Sigmoid colon (tissue), 7 donors: ENCODE results near the gene IL15. TPM values are rescaled to one million over a fixed set of nuclear protein-coding genes. Genes with fewer than 3 reads are reported as not detected.
A peak's percentile ranks its signal among the peaks of the same experiment; 100 is the strongest.

Experiments used
- DNase-seq: peaks from one replicate; pipeline ENCODE4 v3.0.0-alpha.2; 2019
- H3K27ac ChIP-seq, 4 donors: fragments of 200-600 bp; sonication (generic); one replicate each; pipeline ENCODE4 v1.5.1; 2016 to 2019; ENCODE audit warnings: mild to moderate bottlenecking in 1 of 4
- H3K27me3 ChIP-seq, 3 donors: fragments of 200-600 bp; sonication (generic); one replicate each; pipeline ENCODE4 v1.5.1; 2019; ENCODE audit warnings: mild to moderate bottlenecking in 1 of 3
- H3K36me3 ChIP-seq, 4 donors: fragments of 200-600 bp; sonication (generic); one replicate each; pipeline ENCODE4 v1.5.1; 2016 to 2019
- H3K4me1 ChIP-seq, 4 donors: fragments of 200-600 bp; sonication (generic); one replicate each; pipeline ENCODE4 v1.5.1; 2017 to 2019
- H3K4me3 ChIP-seq, 4 donors: fragments of 200-600 bp; sonication (generic); one replicate each; pipeline ENCODE4 v1.5.1; 2017 to 2019; ENCODE audit warnings: mild to moderate bottlenecking in 2 of 4, moderate library complexity in 1 of 4
- H3K9me3 ChIP-seq, 4 donors: fragments of 200-600 bp in 3 of 4; sonication (generic) in 3 of 4; one replicate each; pipeline versions ENCODE4 v1.5.1 to v1.6.1; 2013 to 2019
- EP300 ChIP-seq, 4 donors: sonication (generic); formaldehyde crosslinking; IDR thresholded peaks; one replicate each; pipeline ENCODE4 v1.6.1; 2017; ENCODE audit warnings: antibody characterized with exemption in 4 of 4
- POLR2A ChIP-seq, 2 donors: fragments of 450-650 bp; IDR thresholded peaks; one replicate each; pipeline ENCODE4 v1.6.1; 2016; ENCODE audit warnings: antibody characterized with exemption in 2 of 2, mild to moderate bottlenecking in 2 of 2, moderate library complexity in 2 of 2
- POLR2AphosphoS5 ChIP-seq, 4 donors: sonication (generic); formaldehyde crosslinking; IDR thresholded peaks; one replicate each; pipeline ENCODE4 v1.6.1; 2017; ENCODE audit warnings: antibody characterized with exemption in 4 of 4
- WGBS, 2 donors: extraction: QIAGEN DNeasy Blood & Tissue Kit; methylation state at CpG; one replicate each; pipeline ENCODE4 v1.1.7; 2013; 5-methylcytosine and 5-hydroxymethylcytosine counted together
- intact Hi-C: fragments of 100-400 bp; cut with DNase I; formaldehyde crosslinking; loops from one replicate; pipeline ENCODE4 v1.15.1; 2023
- polyA plus RNA-seq, 3 donors: library from polyadenylated mRNA; stranded (reverse); fragments of 200-250 nt; gene quantifications; one replicate each; pipeline ENCODE4 v1.2.3, GENCODE V29; 2013
- total RNA-seq, 4 donors: library from RNA; depleted of rRNA; stranded (reverse); fragments of >200 nt; gene quantifications; one replicate each; pipeline ENCODE4 v1.1.0, GENCODE V29; 2016
- TF ChIP-seq, protein P1 (sequence below), 4 experiments: fragments of 450-650 bp in 3 of 4; fragments of 200-600 bp in 1 of 4; IDR thresholded peaks; one replicate each; pipeline ENCODE4 v1.5.1; 2016 to 2019; ENCODE audit warnings: antibody characterized with exemption in 4 of 4, mild to moderate bottlenecking in 3 of 4, moderate library complexity in 2 of 4
- donor health status: healthy with polysubstance abuse.
- donor health status: Bipolar disorder and iron deficiency.
- donor health status: healthy.

Gene IL15
- total and polyA plus RNA-seq, 7 donors = 5.9 to 16.1 (median 6.5) TPM

DNA sequence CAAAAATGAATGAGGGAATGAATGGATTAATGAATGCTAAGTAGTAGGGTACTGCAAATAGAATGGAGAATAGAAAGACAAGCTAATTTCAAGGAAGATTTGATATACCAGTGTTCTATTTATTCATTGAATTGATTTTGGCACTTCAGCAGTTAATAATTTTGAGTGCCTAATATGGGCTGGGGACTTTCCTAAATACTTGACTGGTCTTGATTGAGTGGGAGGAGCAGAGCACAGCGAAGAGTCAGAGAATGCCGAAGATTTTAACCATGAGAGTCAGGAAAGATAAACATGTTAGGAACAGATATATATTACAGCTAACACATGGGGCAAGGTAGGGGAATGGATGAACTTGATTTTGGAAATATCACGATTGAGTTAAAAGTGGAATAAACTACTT is 10.6 kb downstream of the IL15 start:
- intact Hi-C loops = no loop called here
- Histone ChIP-seq H3K36me3 (no peaks in the 10 kb centered on the region), H3K27ac (no peak overlapping the region), H3K27me3 (no peaks in the 10 kb centered on the region), H3K9me3 (no peaks in the 10 kb centered on the region), H3K4me3 (no peak overlapping the region), H3K4me1 (peaks cover 0 to 19% (median 9%) of the 10 kb centered on the region in 4 donors)
- no peak for TF ChIP-seq POLR2AphosphoS5 (IDR thresholded peaks at IDR 0.05)
- DNase-seq = no peak
- WGBS, 2 donors = 76 to 83% methylated on average over 3 of the region's 3 CpGs

DNA sequence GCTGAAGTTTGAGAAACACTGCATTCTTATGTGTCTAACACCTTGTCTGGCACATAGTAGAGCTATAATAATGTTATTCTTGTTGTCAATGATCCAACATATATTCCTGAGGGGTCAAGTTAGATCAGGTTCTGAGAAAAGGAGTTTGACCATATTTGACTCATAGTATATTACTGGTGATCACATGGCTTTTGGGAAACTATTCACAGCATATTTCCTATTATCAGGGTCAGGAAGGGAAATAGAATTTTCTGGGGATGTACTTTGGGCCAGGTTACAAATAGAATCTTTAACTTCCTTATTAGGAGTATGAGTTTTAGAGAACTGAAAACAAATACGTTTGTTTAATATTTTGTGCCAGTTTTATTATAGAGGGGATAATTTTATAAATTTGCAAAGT is 11.6 kb downstream of the IL15 start:
- TF ChIP-seq POLR2AphosphoS5 (IDR thresholded peaks at IDR 0.05) = peak in 1 of 4 donors; percentile 17
- TF ChIP-seq POLR2A (IDR thresholded peaks at IDR 0.05) = no peak
- Histone ChIP-seq H3K9me3 (no peaks in the 10 kb centered on the region), H3K36me3 (no peaks in the 10 kb centered on the region), H3K27me3 (no peaks in the 10 kb centered on the region), H3K4me1 (peaks cover 0 to 25% (median 18%) of the 10 kb centered on the region in 4 donors), H3K4me3 (no peak overlapping the region), H3K27ac (no peak overlapping the region)
- WGBS, 2 donors = 58 to 74% methylated on average over 1 of the region's 1 CpG
- no peak for DNase-seq
- intact Hi-C loops = no loop called here

DNA sequence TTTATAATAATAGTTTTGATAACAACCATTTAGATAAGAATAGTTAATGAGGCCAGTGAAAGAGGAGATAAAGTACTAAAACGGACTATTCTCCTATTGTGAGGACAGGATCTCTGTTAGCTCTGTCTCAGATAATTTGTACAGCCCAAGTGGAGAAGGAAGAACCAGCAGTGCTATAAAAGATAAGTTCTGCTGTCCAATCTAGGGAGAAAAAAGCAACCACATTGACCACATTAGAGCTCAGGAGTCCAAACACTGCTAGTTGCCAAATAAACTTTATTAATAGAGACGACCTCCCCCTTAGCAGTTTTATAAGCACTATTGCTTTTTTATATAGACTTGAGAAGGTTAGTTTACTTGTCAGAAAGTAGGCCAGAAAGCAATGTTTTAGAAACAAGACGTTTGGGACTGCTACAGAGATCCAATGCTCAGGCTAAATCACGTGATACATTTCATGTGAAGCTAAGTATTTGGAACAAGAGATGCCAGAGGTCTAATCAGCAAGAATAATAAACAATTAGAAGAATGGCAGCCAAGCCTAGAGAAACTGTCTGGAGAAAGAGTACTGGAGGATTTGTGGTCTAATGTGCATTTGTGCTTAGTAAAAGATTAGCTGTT is 15.9 kb downstream of the IL15 start:
- Histone ChIP-seq H3K27ac (peak overlapping the region; percentile 55 to 69 (median 68)), H3K4me1 (peaks cover 0 to 37% (median 23%) of the 10 kb centered on the region in 4 donors), H3K4me3 (no peak overlapping the region), H3K27me3 (no peaks in the 10 kb centered on the region), H3K9me3 (no peaks in the 10 kb centered on the region), H3K36me3 (no peaks in the 10 kb centered on the region)
- no peak for DNase-seq
- 49 to 57% methylated on average over 4 of the region's 4 CpGs for WGBS, 2 donors
- TF ChIP-seq POLR2A (IDR thresholded peaks at IDR 0.05) = no peak
- intact Hi-C loops = no loop called here

DNA sequence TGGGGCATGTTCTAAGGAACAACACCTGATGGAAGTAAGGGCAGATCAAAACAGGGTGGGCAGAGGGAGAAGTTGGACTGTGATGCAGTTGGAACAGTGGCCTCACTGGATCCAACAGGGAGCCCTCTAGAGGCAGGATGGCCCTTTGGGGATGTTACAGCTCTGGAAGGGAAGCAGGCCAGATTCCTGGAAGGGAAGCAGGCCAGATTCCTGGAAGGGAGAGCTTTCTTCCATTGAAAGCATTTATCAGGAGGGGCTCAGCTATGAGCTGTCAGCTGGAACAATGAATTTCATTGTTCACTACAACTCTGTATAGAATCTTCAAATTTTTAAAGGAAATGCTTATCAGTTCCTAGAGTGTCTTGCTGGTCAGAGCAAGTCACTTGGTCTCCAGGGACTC is 17.7 kb downstream of the IL15 start:
- Histone ChIP-seq H3K9me3 (no peaks in the 10 kb centered on the region), H3K27me3 (no peaks in the 10 kb centered on the region), H3K27ac (peak overlapping the region in 2 of 4 donors; percentile 4 to 16), H3K4me3 (no peak overlapping the region), H3K4me1 (peaks cover 0 to 30% (median 20%) of the 10 kb centered on the region in 4 donors), H3K36me3 (no peaks in the 10 kb centered on the region)
- no peak for DNase-seq
- TF ChIP-seq POLR2A (IDR thresholded peaks at IDR 0.05) (no peak), POLR2AphosphoS5 (IDR thresholded peaks at IDR 0.05) (peak in 1 of 4 donors; percentile 14)
- intact Hi-C loops = no loop called here

DNA sequence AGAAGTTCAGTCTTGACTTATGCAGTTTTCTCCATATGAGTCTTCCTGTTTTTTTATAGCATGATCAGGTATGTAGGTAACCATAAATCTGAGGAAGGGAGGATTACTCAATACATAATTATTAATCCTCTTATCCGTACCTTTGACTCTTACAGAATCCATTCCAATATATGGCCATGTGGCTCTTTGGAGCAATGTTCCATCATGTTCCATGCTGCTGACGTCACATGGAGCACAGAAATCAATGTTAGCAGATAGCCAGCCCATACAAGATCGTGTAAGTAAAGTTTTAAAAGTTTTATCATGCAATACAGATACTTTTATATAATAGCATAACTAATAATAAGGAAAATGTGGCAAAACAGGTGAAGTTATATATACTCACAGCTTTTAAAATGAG is 19.6 kb downstream of the IL15 start:
- no peak for DNase-seq
- Histone ChIP-seq H3K27ac (no peak overlapping the region), H3K9me3 (no peaks in the 10 kb centered on the region), H3K36me3 (no peaks in the 10 kb centered on the region), H3K4me3 (no peak overlapping the region), H3K4me1 (peaks cover 0 to 30% (median 20%) of the 10 kb centered on the region in 4 donors), H3K27me3 (no peaks in the 10 kb centered on the region)
- no peak for TF ChIP-seq POLR2AphosphoS5 (IDR thresholded peaks at IDR 0.05)
- no peak for TF ChIP-seq EP300 (IDR thresholded peaks at IDR 0.05)
- TF ChIP-seq, protein P1, sequence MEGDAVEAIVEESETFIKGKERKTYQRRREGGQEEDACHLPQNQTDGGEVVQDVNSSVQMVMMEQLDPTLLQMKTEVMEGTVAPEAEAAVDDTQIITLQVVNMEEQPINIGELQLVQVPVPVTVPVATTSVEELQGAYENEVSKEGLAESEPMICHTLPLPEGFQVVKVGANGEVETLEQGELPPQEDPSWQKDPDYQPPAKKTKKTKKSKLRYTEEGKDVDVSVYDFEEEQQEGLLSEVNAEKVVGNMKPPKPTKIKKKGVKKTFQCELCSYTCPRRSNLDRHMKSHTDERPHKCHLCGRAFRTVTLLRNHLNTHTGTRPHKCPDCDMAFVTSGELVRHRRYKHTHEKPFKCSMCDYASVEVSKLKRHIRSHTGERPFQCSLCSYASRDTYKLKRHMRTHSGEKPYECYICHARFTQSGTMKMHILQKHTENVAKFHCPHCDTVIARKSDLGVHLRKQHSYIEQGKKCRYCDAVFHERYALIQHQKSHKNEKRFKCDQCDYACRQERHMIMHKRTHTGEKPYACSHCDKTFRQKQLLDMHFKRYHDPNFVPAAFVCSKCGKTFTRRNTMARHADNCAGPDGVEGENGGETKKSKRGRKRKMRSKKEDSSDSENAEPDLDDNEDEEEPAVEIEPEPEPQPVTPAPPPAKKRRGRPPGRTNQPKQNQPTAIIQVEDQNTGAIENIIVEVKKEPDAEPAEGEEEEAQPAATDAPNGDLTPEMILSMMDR (IDR thresholded peaks at IDR 0.05) = no peak
- TF ChIP-seq POLR2A (IDR thresholded peaks at IDR 0.05) = no peak
- intact Hi-C loops = no loop called here
- 92 to 93% methylated on average over 3 of the region's 3 CpGs for WGBS, 2 donors

DNA sequence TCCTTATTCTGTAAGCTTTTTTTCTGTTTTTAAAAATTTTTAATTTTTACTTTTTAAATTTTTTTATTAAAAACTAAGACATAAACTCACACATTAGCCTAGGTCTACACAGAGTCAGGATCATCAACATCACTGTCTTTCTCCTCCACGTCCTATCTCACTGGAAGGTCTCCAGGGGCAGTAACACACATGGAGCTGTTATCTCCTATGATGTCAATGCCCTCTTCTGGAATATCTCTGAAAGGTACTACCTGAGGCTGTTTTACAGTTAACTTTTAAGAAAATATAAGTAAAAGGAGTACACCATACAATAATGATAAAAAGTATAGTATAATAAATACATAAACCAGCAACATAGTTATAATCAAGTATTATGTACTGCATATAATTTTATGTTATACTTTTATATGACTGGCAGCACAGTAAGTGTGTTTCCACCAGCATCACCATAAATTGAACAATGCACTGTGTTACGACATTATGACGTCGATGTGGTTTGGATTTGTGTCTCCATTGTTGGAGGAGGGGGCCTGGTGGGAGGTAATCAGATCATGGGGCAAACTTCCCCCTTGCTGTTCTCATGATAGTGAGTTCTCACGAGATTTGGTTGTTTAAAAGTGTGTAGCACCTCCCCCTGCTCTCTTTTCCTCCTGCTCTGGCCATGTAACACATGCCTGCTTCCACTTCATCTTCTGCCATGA is 21.3 kb downstream of the IL15 start:
- H3K27ac ChIP-seq = no peak overlapping the region
- whole genome bisulfite sequencing, 2 donors = 76 to 83% methylated on average over 5 of the region's 5 CpGs
- TF ChIP-seq, protein P1 (IDR thresholded peaks at IDR 0.05) = no peak
- TF ChIP-seq POLR2A (IDR thresholded peaks at IDR 0.05) = no peak
- H3K4me3 ChIP-seq = no peak overlapping the region
- H3K36me3 ChIP-seq = no peaks in the 10 kb centered on the region
- H3K9me3 ChIP-seq = no peaks in the 10 kb centered on the region
- peaks cover 0 to 16% (median 7%) of the 10 kb centered on the region in 4 donors for H3K4me1 ChIP-seq
- H3K27me3 ChIP-seq = no peaks in the 10 kb centered on the region
- intact Hi-C loops = no loop called here
- DNase-seq = no peak
